HepG2 (cell line): ENCODE data around the gene LRRC8E. TPM values are rescaled to one million over a fixed set of nuclear protein-coding genes. Genes with fewer than 3 reads are reported as not detected.

Experiments
- CENPX ChIP-seq: sonication (generic); formaldehyde crosslinking; IDR thresholded peaks from 2 replicates; pipeline ENCODE4 v1.9.0; 2021; ENCODE audit warnings: mild to moderate bottlenecking, missing genetic modification reagents, moderate library complexity
- DNMT1 ChIP-seq: sonication (generic); formaldehyde crosslinking; IDR thresholded peaks from 2 replicates; pipeline ENCODE4 v1.5.1; 2020; ENCODE audit warnings: mild to moderate bottlenecking, missing genetic modification reagents
- RBM22 ChIP-seq: fragments of 200-400 bp; formaldehyde crosslinking; optimal IDR thresholded peaks from 2 replicates; pipeline ENCODE3; 2017; ENCODE audit warnings: mild to moderate bottlenecking, low read length, moderate library complexity
- SNAI1 ChIP-seq: sonication (generic); formaldehyde crosslinking; IDR thresholded peaks from 2 replicates; pipeline ENCODE4 v1.5.0; 2020; ENCODE audit warnings: mild to moderate bottlenecking, missing genetic modification reagents, borderline replicate concordance
- SYNCRIP ChIP-seq: fragments of 200-400 bp; formaldehyde crosslinking; IDR thresholded peaks from 2 replicates; pipeline ENCODE4 v1.6.1; 2018; ENCODE audit warnings: mild to moderate bottlenecking, low read depth, low read length; ENCODE audit not compliant: insufficient read depth
- ZNF224 ChIP-seq: sonication (generic); formaldehyde crosslinking; IDR thresholded peaks from 2 replicates; pipeline ENCODE4 v1.5.0; 2020; ENCODE audit warnings: mild to moderate bottlenecking, missing genetic modification reagents
- ZNF235 ChIP-seq: sonication (generic); formaldehyde crosslinking; IDR thresholded peaks from 2 replicates; pipeline ENCODE4 v1.8.1; 2023; ENCODE audit warnings: mild to moderate bottlenecking, missing genetic modification reagents, borderline replicate concordance
- ZNF672 ChIP-seq: sonication (generic); formaldehyde crosslinking; IDR thresholded peaks from 2 replicates; pipeline ENCODE4 v1.8.1; 2022; ENCODE audit warnings: missing genetic modification reagents
- ZNF781 ChIP-seq: sonication (generic); formaldehyde crosslinking; IDR thresholded peaks from 2 replicates; pipeline ENCODE4 v1.5.1; 2020; ENCODE audit warnings: borderline replicate concordance, mild to moderate bottlenecking, missing genetic modification reagents; ENCODE audit errors: not compliant biosample characterization
- ZNF790 ChIP-seq: sonication (generic); formaldehyde crosslinking; IDR thresholded peaks from 2 replicates; pipeline ENCODE4 v1.8.0; 2022; ENCODE audit warnings: missing genetic modification reagents, mild to moderate bottlenecking, borderline replicate concordance
- ZSCAN9 ChIP-seq: IDR thresholded peaks from 2 replicates; pipeline ENCODE4 v1.6.1; 2016; ENCODE audit warnings: borderline replicate concordance
- ZZZ3 ChIP-seq: sonication (generic); formaldehyde crosslinking; IDR thresholded peaks from 2 replicates; pipeline ENCODE4 v1.4.0; 2020; ENCODE audit warnings: missing genetic modification reagents, mild to moderate bottlenecking, borderline replicate concordance
- polyA plus RNA-seq, 8 experiments: library from polyadenylated mRNA; depleted of rRNA in 3 of 8; stranded (reverse) in 7 of 8; unstranded in 1 of 8; fragments of >200 nt; fragmentation: Illumina TruSeq in 4 of 8; extraction: Trizol in 4 of 8; gene quantifications; 2 replicates each; pipeline versions ENCODE4 v1.2.1 to v1.2.3, GENCODE V29; 2011 to 2016; ENCODE audit warnings: low read depth in 4 of 8, missing spikeins in 1 of 8, mixed read lengths in 1 of 8; ENCODE audit not compliant: insufficient read depth in 1 of 8
- total RNA-seq, 5 experiments: library from RNA; depleted of rRNA; stranded (reverse); fragments of >200 nt; fragmentation: Illumina TruSeq; extraction: Trizol; gene quantifications; 2 replicates each; pipeline ENCODE4 v1.2.3, GENCODE V29; 2016; ENCODE audit warnings: low read depth in 1 of 5
- TF ChIP-seq, protein P1 (sequence below): sonication (generic); formaldehyde crosslinking; conservative IDR thresholded peaks from 2 replicates; pipeline ENCODE4 v1.4.0; 2020; ENCODE audit warnings: mild to moderate bottlenecking, missing genetic modification reagents, moderate library complexity
- TF ChIP-seq, protein P2 (sequence below): sonication (generic); formaldehyde crosslinking; IDR thresholded peaks from 2 replicates; pipeline ENCODE4 v1.5.1; 2020; ENCODE audit warnings: mild to moderate bottlenecking, missing genetic modification reagents, moderate library complexity
- TF ChIP-seq, protein P3 (sequence below): sonication (generic); formaldehyde crosslinking; IDR thresholded peaks from 2 replicates; pipeline ENCODE4 v1.8.0; 2022; ENCODE audit warnings: missing genetic modification reagents, mild to moderate bottlenecking, inconsistent platforms, borderline replicate concordance
- TF ChIP-seq, protein P4 (sequence below): IDR thresholded peaks from 2 replicates; pipeline ENCODE4 v1.4.0; 2020; ENCODE audit warnings: mild to moderate bottlenecking, missing genetic modification reagents

LRRC8E gene
- total and polyA plus RNA-seq, 2 of the 13 experiments (the other 11 are each of a cell fraction or from before 2014, with no cell fraction given): 8.0 to 10.3 TPM

DNA sequence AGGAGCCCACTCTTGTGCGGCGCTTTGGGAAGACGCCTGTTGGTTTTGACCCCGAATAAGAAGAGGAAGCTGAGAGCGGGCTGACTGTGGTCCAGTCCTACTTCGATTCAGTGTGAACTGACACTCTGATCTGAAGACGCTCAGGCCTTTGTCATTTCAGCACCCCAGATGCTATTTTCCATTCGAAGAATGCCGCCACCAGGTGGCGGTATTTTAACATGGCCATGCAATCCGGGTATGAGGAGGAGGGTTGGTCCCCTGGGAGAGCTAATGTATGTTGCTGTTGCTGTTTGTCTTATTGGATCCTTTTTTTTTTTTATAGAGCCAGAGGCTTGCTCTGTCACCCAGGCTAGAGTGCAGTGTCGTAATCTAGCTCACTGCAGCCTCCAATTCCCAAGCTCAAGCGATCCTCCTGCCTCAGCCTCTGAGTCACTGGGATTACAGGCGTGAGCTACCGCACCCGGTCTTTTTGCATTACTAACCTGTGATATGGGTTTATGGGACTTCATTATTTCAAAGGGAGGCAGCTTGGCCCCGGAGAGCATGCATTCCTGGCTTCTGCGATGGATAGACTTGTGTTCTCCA lies 56.0 kb downstream of the LRRC8E start (continued):
- TF ChIP-seq, protein P1, sequence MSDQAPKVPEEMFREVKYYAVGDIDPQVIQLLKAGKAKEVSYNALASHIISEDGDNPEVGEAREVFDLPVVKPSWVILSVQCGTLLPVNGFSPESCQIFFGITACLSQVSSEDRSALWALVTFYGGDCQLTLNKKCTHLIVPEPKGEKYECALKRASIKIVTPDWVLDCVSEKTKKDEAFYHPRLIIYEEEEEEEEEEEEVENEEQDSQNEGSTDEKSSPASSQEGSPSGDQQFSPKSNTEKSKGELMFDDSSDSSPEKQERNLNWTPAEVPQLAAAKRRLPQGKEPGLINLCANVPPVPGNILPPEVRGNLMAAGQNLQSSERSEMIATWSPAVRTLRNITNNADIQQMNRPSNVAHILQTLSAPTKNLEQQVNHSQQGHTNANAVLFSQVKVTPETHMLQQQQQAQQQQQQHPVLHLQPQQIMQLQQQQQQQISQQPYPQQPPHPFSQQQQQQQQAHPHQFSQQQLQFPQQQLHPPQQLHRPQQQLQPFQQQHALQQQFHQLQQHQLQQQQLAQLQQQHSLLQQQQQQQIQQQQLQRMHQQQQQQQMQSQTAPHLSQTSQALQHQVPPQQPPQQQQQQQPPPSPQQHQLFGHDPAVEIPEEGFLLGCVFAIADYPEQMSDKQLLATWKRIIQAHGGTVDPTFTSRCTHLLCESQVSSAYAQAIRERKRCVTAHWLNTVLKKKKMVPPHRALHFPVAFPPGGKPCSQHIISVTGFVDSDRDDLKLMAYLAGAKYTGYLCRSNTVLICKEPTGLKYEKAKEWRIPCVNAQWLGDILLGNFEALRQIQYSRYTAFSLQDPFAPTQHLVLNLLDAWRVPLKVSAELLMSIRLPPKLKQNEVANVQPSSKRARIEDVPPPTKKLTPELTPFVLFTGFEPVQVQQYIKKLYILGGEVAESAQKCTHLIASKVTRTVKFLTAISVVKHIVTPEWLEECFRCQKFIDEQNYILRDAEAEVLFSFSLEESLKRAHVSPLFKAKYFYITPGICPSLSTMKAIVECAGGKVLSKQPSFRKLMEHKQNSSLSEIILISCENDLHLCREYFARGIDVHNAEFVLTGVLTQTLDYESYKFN (CRISPR knock-in tag): no peak
- TF ChIP-seq ZSCAN9 (CRISPR knock-in tag): 0 out of 2 replicates have a peak, but pooled peaks have one; percentile 16
- TF ChIP-seq SNAI1 (CRISPR knock-in tag): no peak; the same call in 1 of the 2 replicates
- TF ChIP-seq, protein P2, sequence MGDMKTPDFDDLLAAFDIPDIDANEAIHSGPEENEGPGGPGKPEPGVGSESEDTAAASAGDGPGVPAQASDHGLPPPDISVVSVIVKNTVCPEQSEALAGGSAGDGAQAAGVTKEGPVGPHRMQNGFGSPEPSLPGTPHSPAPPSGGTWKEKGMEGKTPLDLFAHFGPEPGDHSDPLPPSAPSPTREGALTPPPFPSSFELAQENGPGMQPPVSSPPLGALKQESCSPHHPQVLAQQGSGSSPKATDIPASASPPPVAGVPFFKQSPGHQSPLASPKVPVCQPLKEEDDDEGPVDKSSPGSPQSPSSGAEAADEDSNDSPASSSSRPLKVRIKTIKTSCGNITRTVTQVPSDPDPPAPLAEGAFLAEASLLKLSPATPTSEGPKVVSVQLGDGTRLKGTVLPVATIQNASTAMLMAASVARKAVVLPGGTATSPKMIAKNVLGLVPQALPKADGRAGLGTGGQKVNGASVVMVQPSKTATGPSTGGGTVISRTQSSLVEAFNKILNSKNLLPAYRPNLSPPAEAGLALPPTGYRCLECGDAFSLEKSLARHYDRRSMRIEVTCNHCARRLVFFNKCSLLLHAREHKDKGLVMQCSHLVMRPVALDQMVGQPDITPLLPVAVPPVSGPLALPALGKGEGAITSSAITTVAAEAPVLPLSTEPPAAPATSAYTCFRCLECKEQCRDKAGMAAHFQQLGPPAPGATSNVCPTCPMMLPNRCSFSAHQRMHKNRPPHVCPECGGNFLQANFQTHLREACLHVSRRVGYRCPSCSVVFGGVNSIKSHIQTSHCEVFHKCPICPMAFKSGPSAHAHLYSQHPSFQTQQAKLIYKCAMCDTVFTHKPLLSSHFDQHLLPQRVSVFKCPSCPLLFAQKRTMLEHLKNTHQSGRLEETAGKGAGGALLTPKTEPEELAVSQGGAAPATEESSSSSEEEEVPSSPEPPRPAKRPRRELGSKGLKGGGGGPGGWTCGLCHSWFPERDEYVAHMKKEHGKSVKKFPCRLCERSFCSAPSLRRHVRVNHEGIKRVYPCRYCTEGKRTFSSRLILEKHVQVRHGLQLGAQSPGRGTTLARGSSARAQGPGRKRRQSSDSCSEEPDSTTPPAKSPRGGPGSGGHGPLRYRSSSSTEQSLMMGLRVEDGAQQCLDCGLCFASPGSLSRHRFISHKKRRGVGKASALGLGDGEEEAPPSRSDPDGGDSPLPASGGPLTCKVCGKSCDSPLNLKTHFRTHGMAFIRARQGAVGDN (CRISPR knock-in tag): peak; percentile 26; the same call in 1 of the 2 replicates
- TF ChIP-seq CENPX (CRISPR knock-in tag): no peak
- TF ChIP-seq ZZZ3: no peak
- TF ChIP-seq ZNF224 (CRISPR knock-in tag): no peak; the same call in 1 of the 2 replicates
- TF ChIP-seq, protein P3, sequence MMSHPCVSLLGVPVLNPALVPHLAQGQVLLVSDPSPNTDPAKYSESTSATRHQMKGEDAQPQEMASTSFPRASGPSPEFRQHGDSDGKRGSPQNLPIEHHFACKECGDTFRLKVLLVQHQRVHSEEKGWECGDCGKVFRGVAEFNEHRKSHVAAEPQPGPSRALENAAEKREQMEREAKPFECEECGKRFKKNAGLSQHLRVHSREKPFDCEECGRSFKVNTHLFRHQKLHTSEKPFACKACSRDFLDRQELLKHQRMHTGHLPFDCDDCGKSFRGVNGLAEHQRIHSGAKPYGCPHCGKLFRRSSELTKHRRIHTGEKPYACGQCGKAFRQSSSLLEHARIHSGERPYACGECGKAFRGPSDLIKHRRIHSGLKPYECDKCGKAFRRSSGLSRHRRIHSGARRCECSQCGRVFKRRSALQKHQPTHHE (CRISPR knock-in tag): no peak
- no peak for TF ChIP-seq DNMT1
- no peak for TF ChIP-seq SYNCRIP
- no peak for TF ChIP-seq ZNF790 (CRISPR knock-in tag)
- TF ChIP-seq RBM22: no peak
- TF ChIP-seq ZNF235 (CRISPR knock-in tag): 0 out of 2 replicates have a peak, but pooled peaks have one; percentile 13
- TF ChIP-seq ZNF672 (CRISPR knock-in tag): no peak
- TF ChIP-seq ZNF781: no peak
- TF ChIP-seq, protein P4, sequence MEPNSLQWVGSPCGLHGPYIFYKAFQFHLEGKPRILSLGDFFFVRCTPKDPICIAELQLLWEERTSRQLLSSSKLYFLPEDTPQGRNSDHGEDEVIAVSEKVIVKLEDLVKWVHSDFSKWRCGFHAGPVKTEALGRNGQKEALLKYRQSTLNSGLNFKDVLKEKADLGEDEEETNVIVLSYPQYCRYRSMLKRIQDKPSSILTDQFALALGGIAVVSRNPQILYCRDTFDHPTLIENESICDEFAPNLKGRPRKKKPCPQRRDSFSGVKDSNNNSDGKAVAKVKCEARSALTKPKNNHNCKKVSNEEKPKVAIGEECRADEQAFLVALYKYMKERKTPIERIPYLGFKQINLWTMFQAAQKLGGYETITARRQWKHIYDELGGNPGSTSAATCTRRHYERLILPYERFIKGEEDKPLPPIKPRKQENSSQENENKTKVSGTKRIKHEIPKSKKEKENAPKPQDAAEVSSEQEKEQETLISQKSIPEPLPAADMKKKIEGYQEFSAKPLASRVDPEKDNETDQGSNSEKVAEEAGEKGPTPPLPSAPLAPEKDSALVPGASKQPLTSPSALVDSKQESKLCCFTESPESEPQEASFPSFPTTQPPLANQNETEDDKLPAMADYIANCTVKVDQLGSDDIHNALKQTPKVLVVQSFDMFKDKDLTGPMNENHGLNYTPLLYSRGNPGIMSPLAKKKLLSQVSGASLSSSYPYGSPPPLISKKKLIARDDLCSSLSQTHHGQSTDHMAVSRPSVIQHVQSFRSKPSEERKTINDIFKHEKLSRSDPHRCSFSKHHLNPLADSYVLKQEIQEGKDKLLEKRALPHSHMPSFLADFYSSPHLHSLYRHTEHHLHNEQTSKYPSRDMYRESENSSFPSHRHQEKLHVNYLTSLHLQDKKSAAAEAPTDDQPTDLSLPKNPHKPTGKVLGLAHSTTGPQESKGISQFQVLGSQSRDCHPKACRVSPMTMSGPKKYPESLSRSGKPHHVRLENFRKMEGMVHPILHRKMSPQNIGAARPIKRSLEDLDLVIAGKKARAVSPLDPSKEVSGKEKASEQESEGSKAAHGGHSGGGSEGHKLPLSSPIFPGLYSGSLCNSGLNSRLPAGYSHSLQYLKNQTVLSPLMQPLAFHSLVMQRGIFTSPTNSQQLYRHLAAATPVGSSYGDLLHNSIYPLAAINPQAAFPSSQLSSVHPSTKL (CRISPR knock-in tag): no peak
